ENCODE measurements around the gene GPR65. TPM values are rescaled to one million over a fixed set of nuclear protein-coding genes. Genes with fewer than 3 reads are reported as not detected.

The GPR65 gene
- polyA plus RNA-seq, 1 of the 3 experiments (the other 2 are of a cell fraction), result under 0.01 TPM

- no peak for TF ChIP-seq RAD21 (IDR thresholded peaks at IDR 0.05; ENCODE audit: low read length)
Observed at GRCh38 chr14:88044776-88045446, 40.0 kb downstream of the GPR65 start (continued).

GRCh38 chr14:88045705-88046104 is 40.8 kb downstream of the GPR65 start:
- Histone ChIP-seq H3K4me2 (no peak overlapping the region), H3K4me1 (ENCODE audit: control insufficient read depth in 1 of 2, insufficient read depth in 2 of 2, low read depth in 1 of 2, low read length in 1 of 2) (no peaks in the 10 kb centered on the region), H3K27ac (ENCODE audit: low read depth in 2 of 2, low read length in 1 of 2) (no peak overlapping the region), H2AFZ (ENCODE audit: low read depth) (no peak overlapping the region), H3F3A (replicated peaks; ENCODE audit: insufficient read depth) (no peaks in the 10 kb centered on the region), H3K79me2 (ENCODE audit: insufficient read depth) (no peaks in the 10 kb centered on the region), H3K9ac (no peak overlapping the region), H3K9me2 (no peaks in the 10 kb centered on the region), H4K20me1 (ENCODE audit: insufficient read depth) (no peaks in the 10 kb centered on the region), H3K36me3 (replicated peaks in 1 of 2; ENCODE audit: control insufficient read depth in 1 of 2, insufficient read depth in 2 of 2, low read length in 1 of 2) (no peaks in the 10 kb centered on the region), H3K27me3 (ENCODE audit: insufficient read depth) (no peaks in the 10 kb centered on the region), H3K9me3 (no peaks in the 10 kb centered on the region), H3K4me3 (ENCODE audit: low read depth in 2 of 2, low read length in 1 of 2) (no peak overlapping the region)
- ChIA-PET CTCF (no interaction called here), POLR2A (no interaction called here)
- 14% methylated on average over 3 of the region's 3 CpGs for WGBS (ENCODE audit: low lambda C conversion rate)
- no peak for DNase-seq
- TF ChIP-seq SMC3 (IDR thresholded peaks at IDR 0.05; ENCODE audit: low read depth, low read length) (no peak), TCF12 (IDR thresholded peaks at IDR 0.05) (no peak), YY1 (IDR thresholded peaks at IDR 0.05; ENCODE audit: low read depth) (no peak), EZH2phosphoT487 (IDR thresholded peaks at IDR 0.05; ENCODE audit: borderline replicate concordance, low read depth) (no peak), TEAD4 (IDR thresholded peaks at IDR 0.05; ENCODE audit: borderline replicate concordance, insufficient read depth) (no peak), TAF1 (IDR thresholded peaks at IDR 0.05; ENCODE audit: borderline replicate concordance, low read depth, low read length) (no peak), CHD2 (IDR thresholded peaks at IDR 0.05; ENCODE audit: low read length, partially characterized antibody) (no peak), MXI1 (IDR thresholded peaks at IDR 0.05; ENCODE audit: low read depth, low read length) (no peak), MEF2A (IDR thresholded peaks at IDR 0.05; ENCODE audit: borderline replicate concordance, low read depth) (no peak), RAD21 (IDR thresholded peaks at IDR 0.05; ENCODE audit: low read length) (no peak), SIN3A (IDR thresholded peaks at IDR 0.05; ENCODE audit: borderline replicate concordance, low read depth, low read length) (no peak), GATA2 (CRISPR knock-in tag; IDR thresholded peaks at IDR 0.05) (no peak)
- TF ChIP-seq, protein P1, sequence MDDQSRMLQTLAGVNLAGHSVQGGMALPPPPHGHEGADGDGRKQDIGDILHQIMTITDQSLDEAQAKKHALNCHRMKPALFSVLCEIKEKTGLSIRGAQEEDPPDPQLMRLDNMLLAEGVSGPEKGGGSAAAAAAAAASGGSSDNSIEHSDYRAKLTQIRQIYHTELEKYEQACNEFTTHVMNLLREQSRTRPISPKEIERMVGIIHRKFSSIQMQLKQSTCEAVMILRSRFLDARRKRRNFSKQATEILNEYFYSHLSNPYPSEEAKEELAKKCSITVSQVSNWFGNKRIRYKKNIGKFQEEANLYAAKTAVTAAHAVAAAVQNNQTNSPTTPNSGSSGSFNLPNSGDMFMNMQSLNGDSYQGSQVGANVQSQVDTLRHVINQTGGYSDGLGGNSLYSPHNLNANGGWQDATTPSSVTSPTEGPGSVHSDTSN (IDR thresholded peaks at IDR 0.05), result no peak
- TF ChIP-seq, protein P2, sequence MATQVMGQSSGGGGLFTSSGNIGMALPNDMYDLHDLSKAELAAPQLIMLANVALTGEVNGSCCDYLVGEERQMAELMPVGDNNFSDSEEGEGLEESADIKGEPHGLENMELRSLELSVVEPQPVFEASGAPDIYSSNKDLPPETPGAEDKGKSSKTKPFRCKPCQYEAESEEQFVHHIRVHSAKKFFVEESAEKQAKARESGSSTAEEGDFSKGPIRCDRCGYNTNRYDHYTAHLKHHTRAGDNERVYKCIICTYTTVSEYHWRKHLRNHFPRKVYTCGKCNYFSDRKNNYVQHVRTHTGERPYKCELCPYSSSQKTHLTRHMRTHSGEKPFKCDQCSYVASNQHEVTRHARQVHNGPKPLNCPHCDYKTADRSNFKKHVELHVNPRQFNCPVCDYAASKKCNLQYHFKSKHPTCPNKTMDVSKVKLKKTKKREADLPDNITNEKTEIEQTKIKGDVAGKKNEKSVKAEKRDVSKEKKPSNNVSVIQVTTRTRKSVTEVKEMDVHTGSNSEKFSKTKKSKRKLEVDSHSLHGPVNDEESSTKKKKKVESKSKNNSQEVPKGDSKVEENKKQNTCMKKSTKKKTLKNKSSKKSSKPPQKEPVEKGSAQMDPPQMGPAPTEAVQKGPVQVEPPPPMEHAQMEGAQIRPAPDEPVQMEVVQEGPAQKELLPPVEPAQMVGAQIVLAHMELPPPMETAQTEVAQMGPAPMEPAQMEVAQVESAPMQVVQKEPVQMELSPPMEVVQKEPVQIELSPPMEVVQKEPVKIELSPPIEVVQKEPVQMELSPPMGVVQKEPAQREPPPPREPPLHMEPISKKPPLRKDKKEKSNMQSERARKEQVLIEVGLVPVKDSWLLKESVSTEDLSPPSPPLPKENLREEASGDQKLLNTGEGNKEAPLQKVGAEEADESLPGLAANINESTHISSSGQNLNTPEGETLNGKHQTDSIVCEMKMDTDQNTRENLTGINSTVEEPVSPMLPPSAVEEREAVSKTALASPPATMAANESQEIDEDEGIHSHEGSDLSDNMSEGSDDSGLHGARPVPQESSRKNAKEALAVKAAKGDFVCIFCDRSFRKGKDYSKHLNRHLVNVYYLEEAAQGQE (IDR thresholded peaks at IDR 0.05; ENCODE audit: low read depth, low read length), result no peak
- TF ChIP-seq, protein P3, sequence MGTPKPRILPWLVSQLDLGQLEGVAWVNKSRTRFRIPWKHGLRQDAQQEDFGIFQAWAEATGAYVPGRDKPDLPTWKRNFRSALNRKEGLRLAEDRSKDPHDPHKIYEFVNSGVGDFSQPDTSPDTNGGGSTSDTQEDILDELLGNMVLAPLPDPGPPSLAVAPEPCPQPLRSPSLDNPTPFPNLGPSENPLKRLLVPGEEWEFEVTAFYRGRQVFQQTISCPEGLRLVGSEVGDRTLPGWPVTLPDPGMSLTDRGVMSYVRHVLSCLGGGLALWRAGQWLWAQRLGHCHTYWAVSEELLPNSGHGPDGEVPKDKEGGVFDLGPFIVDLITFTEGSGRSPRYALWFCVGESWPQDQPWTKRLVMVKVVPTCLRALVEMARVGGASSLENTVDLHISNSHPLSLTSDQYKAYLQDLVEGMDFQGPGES (IDR thresholded peaks at IDR 0.05; ENCODE audit: low read depth, low read length), result no peak
